H9 (cell line): ENCODE results near the gene COQ8B. TPM values are rescaled to one million over a fixed set of nuclear protein-coding genes. Genes with fewer than 3 reads are reported as not detected.
A peak's percentile ranks its signal among the peaks of the same experiment; 100 is the strongest.

Experiments
- DNase-seq: peaks from one replicate; pipeline ENCODE4 v3.0.0-alpha.2; 2017
- H2AFZ ChIP-seq: one replicate; pipeline ENCODE4 v1.6.1; 2013; ENCODE audit warnings: mild to moderate bottlenecking, low read length, control low read depth, moderate library complexity
- H2AK5ac ChIP-seq: 2 replicates; pipeline ENCODE4 v1.6.1; 2013; ENCODE audit warnings: low read length, control low read depth, mixed read lengths; ENCODE audit not compliant: insufficient read length
- H2BK120ac ChIP-seq: one replicate; pipeline ENCODE4 v1.6.1; 2013; ENCODE audit warnings: low read depth, mild to moderate bottlenecking, low read length, control low read depth, inconsistent platforms; ENCODE audit not compliant: poor library complexity, severe bottlenecking
- H2BK12ac ChIP-seq: 2 replicates; pipeline ENCODE4 v1.6.1; 2013; ENCODE audit warnings: low read length, control low read depth, mixed read lengths, low read depth; ENCODE audit not compliant: insufficient read length
- H2BK15ac ChIP-seq: 2 replicates; pipeline ENCODE4 v1.6.1; 2013; ENCODE audit warnings: low read depth, low read length, control low read depth
- H2BK20ac ChIP-seq: one replicate; pipeline ENCODE4 v1.6.1; 2013; ENCODE audit warnings: low read depth, mild to moderate bottlenecking, low read length, control low read depth, inconsistent platforms; ENCODE audit not compliant: poor library complexity, severe bottlenecking
- H2BK5ac ChIP-seq: 2 replicates; pipeline ENCODE4 v1.6.1; 2013; ENCODE audit warnings: low read length, control low read depth, mixed read lengths; ENCODE audit not compliant: insufficient read length
- H3K14ac ChIP-seq: 2 replicates; pipeline ENCODE4 v1.6.1; 2013; ENCODE audit warnings: low read length, control low read depth; ENCODE audit not compliant: insufficient read depth
- H3K18ac ChIP-seq: 2 replicates; pipeline ENCODE4 v1.6.1; 2013; ENCODE audit warnings: low read depth, mild to moderate bottlenecking, mixed read lengths, low read length, control low read depth; ENCODE audit not compliant: insufficient read length
- H3K23ac ChIP-seq: 2 replicates; pipeline ENCODE4 v1.6.1; 2013; ENCODE audit warnings: low read length, control low read depth, mixed read lengths, low read depth; ENCODE audit not compliant: insufficient read length
- H3K23me2 ChIP-seq: 2 replicates; pipeline ENCODE4 v1.6.1; 2013; ENCODE audit warnings: low read depth, mild to moderate bottlenecking, mixed read lengths, low read length, control low read depth; ENCODE audit not compliant: insufficient read length, poor library complexity, severe bottlenecking
- H3K27ac ChIP-seq: 2 replicates; pipeline ENCODE4 v1.5.1; 2013; ENCODE audit warnings: low read length, control low read depth, mixed read lengths, low read depth; ENCODE audit not compliant: insufficient read length
- H3K27me3 ChIP-seq: 2 replicates; pipeline ENCODE4 v1.6.1; 2013; ENCODE audit warnings: low read length, control low read depth, inconsistent platforms; ENCODE audit not compliant: insufficient read depth
- H3K4ac ChIP-seq: 2 replicates; pipeline ENCODE4 v1.6.1; 2013; ENCODE audit warnings: low read depth, mild to moderate bottlenecking, control low read depth, inconsistent platforms, low read length, moderate library complexity
- H3K4me1 ChIP-seq: 2 replicates; pipeline ENCODE4 v1.6.1; 2013; ENCODE audit warnings: low read length, control low read depth, inconsistent platforms; ENCODE audit not compliant: insufficient read depth
- H3K4me2 ChIP-seq: 2 replicates; pipeline ENCODE4 v1.6.1; 2013; ENCODE audit warnings: low read length, control low read depth, mixed read lengths; ENCODE audit not compliant: insufficient read length, insufficient read depth
- H3K56ac ChIP-seq: 2 replicates; pipeline ENCODE4 v1.6.1; 2013; ENCODE audit warnings: low read depth, mild to moderate bottlenecking, mixed read lengths, low read length, control low read depth; ENCODE audit not compliant: insufficient read length
- H3K79me1 ChIP-seq: 2 replicates; pipeline ENCODE4 v1.6.1; 2013; ENCODE audit warnings: low read depth, mild to moderate bottlenecking, moderate library complexity, low read length, control low read depth, inconsistent platforms; ENCODE audit not compliant: insufficient read depth, poor library complexity, severe bottlenecking
- H3K79me2 ChIP-seq: 2 replicates; pipeline ENCODE4 v1.6.1; 2013; ENCODE audit warnings: low read length, control low read depth, inconsistent platforms; ENCODE audit not compliant: insufficient read depth
- H3K9ac ChIP-seq: 2 replicates; pipeline ENCODE4 v1.6.1; 2013; ENCODE audit warnings: low read length, control low read depth, mixed read lengths; ENCODE audit not compliant: insufficient read length; ENCODE audit errors: extremely low read depth
- H3K9me3 ChIP-seq: one replicate; pipeline ENCODE4 v1.6.1; 2013; ENCODE audit warnings: low read depth, low read length, inconsistent platforms; ENCODE audit not compliant: control insufficient read depth
- H3T11ph ChIP-seq: one replicate; pipeline ENCODE4 v1.6.1; 2013; ENCODE audit warnings: mild to moderate bottlenecking, low read length, control low read depth, inconsistent platforms
- H4K20me1 ChIP-seq: one replicate; pipeline ENCODE4 v1.6.1; 2013; ENCODE audit not compliant: control insufficient read depth, insufficient read length, insufficient read depth
- H4K5ac ChIP-seq: 2 replicates; pipeline ENCODE4 v1.6.1; 2013; ENCODE audit warnings: low read depth, mild to moderate bottlenecking, mixed read lengths, low read length, control low read depth; ENCODE audit not compliant: insufficient read length
- H4K8ac ChIP-seq: replicated peaks from 2 replicates; pipeline ENCODE4 v1.6.1; 2013; ENCODE audit warnings: low read length, control low read depth, mixed read lengths, low read depth; ENCODE audit not compliant: insufficient read length
- H4K91ac ChIP-seq: 2 replicates; pipeline ENCODE4 v1.6.1; 2013; ENCODE audit warnings: low read depth, mild to moderate bottlenecking, moderate library complexity, mixed read lengths, low read length, control low read depth; ENCODE audit not compliant: insufficient read length
- H3K27ac Mint-ChIP-seq, 3 experiments: 2 replicates in 2 of 3; 3 replicates in 1 of 3; pipeline ENCODE4 v1.8.0; 2020 to 2021; ENCODE audit warnings: mixed read lengths in 3 of 3, mild to moderate bottlenecking in 1 of 3, moderate library complexity in 1 of 3
- H3K27me3 Mint-ChIP-seq: 2 replicates; pipeline ENCODE4 v1.8.0; 2021; ENCODE audit warnings: low read depth, mild to moderate bottlenecking, moderate library complexity, mixed read lengths
- H3K36me3 Mint-ChIP-seq, 3 experiments: 2 replicates in 2 of 3; 3 replicates in 1 of 3; pipeline ENCODE4 v1.8.0; 2020 to 2021; ENCODE audit warnings: low read depth in 3 of 3, mixed read lengths in 3 of 3; ENCODE audit not compliant: insufficient read depth in 1 of 3
- H3K4me1 Mint-ChIP-seq, 2 experiments: 2 replicates each; pipeline ENCODE4 v1.8.0; 2020; ENCODE audit warnings: mixed read lengths in 2 of 2
- H3K4me3 Mint-ChIP-seq, 2 experiments: 2 replicates in 1 of 2; 3 replicates in 1 of 2; pipeline ENCODE4 v1.8.0; 2020 to 2021; ENCODE audit warnings: mild to moderate bottlenecking in 2 of 2, mixed read lengths in 2 of 2, moderate library complexity in 1 of 2
- H3K9me3 Mint-ChIP-seq, 2 experiments: 2 replicates in 1 of 2; 3 replicates in 1 of 2; pipeline ENCODE4 v1.8.0; 2020; ENCODE audit warnings: mild to moderate bottlenecking in 2 of 2, mixed read lengths in 2 of 2, moderate library complexity in 1 of 2
- WGBS: extraction: QIAGEN DNeasy Blood & Tissue Kit; methylation state at CpG from one replicate; pipeline ENCODE4 v1.1.7; 2013; ENCODE audit warnings: missing lambda C conversion rate, low lambda C conversion rate, mixed read lengths; ENCODE audit not compliant: insufficient read length; ENCODE audit errors: extremely low coverage; 5-methylcytosine and 5-hydroxymethylcytosine counted together
- total RNA-seq: library from RNA; stranded (reverse); gene quantifications from 2 replicates; pipeline ENCODE4 v1.2.1, GENCODE V29; 2021
- TF ChIP-seq, protein P1 (sequence below): fragments of 200-600 bp; sonication (generic); conservative IDR thresholded peaks from 3 replicates; pipeline ENCODE4 v1.8.0; 2021; ENCODE audit warnings: antibody characterized with exemption, mild to moderate bottlenecking

COQ8B gene
- total RNA-seq, 1 experiment from 2014 or later = 40.5 TPM

DNA sequence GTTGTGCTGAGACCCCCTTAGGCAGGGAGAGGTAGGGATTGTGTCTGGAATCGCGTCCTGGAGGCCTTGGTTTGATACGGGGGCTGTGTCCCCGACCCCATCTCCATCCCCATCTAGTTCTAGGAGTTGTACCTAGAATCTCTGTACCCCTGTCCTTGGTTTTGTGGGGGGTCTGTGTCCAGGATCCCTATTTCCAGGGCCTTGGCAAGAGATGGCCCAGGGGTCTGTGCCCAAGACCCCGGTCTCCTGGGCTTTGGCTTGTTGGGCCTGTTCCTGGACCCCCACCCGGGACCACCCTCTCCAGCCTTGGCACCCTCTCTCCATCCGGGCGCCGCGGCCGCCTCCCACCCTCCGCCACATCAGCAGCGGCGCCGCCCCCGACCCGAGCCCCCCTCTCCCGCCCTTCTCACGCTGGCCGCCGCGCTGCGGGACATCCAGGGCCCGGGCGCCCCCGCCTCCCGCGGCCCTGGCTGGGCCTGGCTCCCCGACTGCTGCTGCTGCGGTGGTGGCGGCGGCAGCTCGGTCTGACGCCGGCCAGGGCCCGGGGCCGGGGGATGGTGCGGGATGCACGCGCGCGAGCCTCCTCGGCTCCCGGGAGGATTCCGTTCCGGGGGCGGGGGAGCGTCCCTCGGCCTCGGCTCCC, 26.5 kb downstream of the COQ8B start, which contains the start of gene NUMBL:
Gene NUMBL, minus strand, starts transcription at position 602 of the 643 bp plus-strand sequence. Its CDS starts 168 bp downstream, at position 434.
- no peaks in the 10 kb centered on the region; the same call in 1 of the 2 replicates for H3K27me3 Mint-ChIP-seq

More for the DNA sequence above, 26.5 kb downstream of the COQ8B start, which contains the start of gene NUMBL:
- H2AK5ac ChIP-seq = no peak within 1 kb of the TSS
- no CpG with 5 or more reads among the region's 50 CpGs for WGBS
- H3K36me3 Mint-ChIP-seq = peaks cover 16 to 36% (median 23%) of the 10 kb centered on the region in 3 experiments
- no peaks in the 10 kb centered on the region for H3K79me1 ChIP-seq
- DNase-seq = no peak
- H3K4me2 ChIP-seq = peak within 1 kb of the TSS; percentile 91
- H4K20me1 ChIP-seq = peaks cover 9% of the 10 kb centered on the region
- no peak within 1 kb of the TSS for H2BK12ac ChIP-seq
- H2BK20ac ChIP-seq = no peak within 1 kb of the TSS
- H3K23me2 ChIP-seq = peaks cover 15% of the 10 kb centered on the region
- peak within 1 kb of the TSS; percentile 90 for H3K18ac ChIP-seq
- H3T11ph ChIP-seq = no peak within 1 kb of the TSS
- H3K9me3 Mint-ChIP-seq = no peaks in the 10 kb centered on the region
- no peak within 1 kb of the TSS for H2BK15ac ChIP-seq
- H3K4ac ChIP-seq = no peak within 1 kb of the TSS
- H3K27me3 ChIP-seq = no peaks in the 10 kb centered on the region
- peaks cover 7 to 9% of the 10 kb centered on the region in 2 experiments for H3K4me1 Mint-ChIP-seq
- H3K4me3 Mint-ChIP-seq = peak within 1 kb of the TSS; percentile 81 to 86
- no peak within 1 kb of the TSS for H2AFZ ChIP-seq
- no peak within 1 kb of the TSS for H3K56ac ChIP-seq
- H4K91ac ChIP-seq = no peak within 1 kb of the TSS
- H3K9ac ChIP-seq = peak within 1 kb of the TSS; percentile 60
- H2BK5ac ChIP-seq = no peak within 1 kb of the TSS
- peak within 1 kb of the TSS; percentile 98 to 100 (median 99) for H3K27ac Mint-ChIP-seq
- no peaks in the 10 kb centered on the region for H3K4me1 ChIP-seq
- no peak within 1 kb of the TSS for H4K5ac ChIP-seq
- H3K9me3 ChIP-seq = no peaks in the 10 kb centered on the region
- no peaks in the 10 kb centered on the region for H3K79me2 ChIP-seq
- H3K23ac ChIP-seq = no peak within 1 kb of the TSS
- H3K27ac ChIP-seq = no peak within 1 kb of the TSS
- TF ChIP-seq, protein P1, sequence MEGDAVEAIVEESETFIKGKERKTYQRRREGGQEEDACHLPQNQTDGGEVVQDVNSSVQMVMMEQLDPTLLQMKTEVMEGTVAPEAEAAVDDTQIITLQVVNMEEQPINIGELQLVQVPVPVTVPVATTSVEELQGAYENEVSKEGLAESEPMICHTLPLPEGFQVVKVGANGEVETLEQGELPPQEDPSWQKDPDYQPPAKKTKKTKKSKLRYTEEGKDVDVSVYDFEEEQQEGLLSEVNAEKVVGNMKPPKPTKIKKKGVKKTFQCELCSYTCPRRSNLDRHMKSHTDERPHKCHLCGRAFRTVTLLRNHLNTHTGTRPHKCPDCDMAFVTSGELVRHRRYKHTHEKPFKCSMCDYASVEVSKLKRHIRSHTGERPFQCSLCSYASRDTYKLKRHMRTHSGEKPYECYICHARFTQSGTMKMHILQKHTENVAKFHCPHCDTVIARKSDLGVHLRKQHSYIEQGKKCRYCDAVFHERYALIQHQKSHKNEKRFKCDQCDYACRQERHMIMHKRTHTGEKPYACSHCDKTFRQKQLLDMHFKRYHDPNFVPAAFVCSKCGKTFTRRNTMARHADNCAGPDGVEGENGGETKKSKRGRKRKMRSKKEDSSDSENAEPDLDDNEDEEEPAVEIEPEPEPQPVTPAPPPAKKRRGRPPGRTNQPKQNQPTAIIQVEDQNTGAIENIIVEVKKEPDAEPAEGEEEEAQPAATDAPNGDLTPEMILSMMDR = no peak
- no peak within 1 kb of the TSS for H2BK120ac ChIP-seq
- H4K8ac ChIP-seq = no peak within 1 kb of the TSS
- H3K14ac ChIP-seq = peak within 1 kb of the TSS; percentile 88
